ENCODE measurements around the gene TSEN54. TPM values are rescaled to one million over a fixed set of nuclear protein-coding genes. Genes with fewer than 3 reads are reported as not detected.
"Not testable (repeated sequence)": the region's sequence is repeated elsewhere in the genome, so short reads cannot be mapped to it uniquely, and the experiment has no call there.

Gene TSEN54
- total RNA-seq, 5 donors from 2014 or later (not counting 1 experiment from before 2014, with no cell fraction given): 54.9 to 94.7 (median 67.6) TPM

GRCh38 chr17:75474736-75475135, 41.6 kb upstream of the TSEN54 start:
- H3K4me1 Mint-ChIP-seq: peaks cover 0 to 5% (median 0%) of the 10 kb centered on the region in 3 donors
- ChIA-PET POLR2A (interaction anchor here in 1 of 2 donors (0.6 kb wide), 2 partner anchors 10 to 50 kb away, joined by 3 to 7 read pairs; no protein-coding TSS in a partner anchor), CTCF (interaction anchor here in 1 of 2 donors (0.6 kb wide), 1 partner anchor 169 kb away, joined by 4 read pairs; no protein-coding TSS in a partner anchor)
- no peak for ATAC-seq (replicated peaks in 1 of 4)
- no peak overlapping the region for H3K27ac Mint-ChIP-seq
- no peak overlapping the region for H3K4me3 Mint-ChIP-seq
- peaks cover 0 to 32% of the 10 kb centered on the region in 2 donors for H3K36me3 ChIP-seq (ENCODE audit: control insufficient read depth in 2 of 2, extremely low read depth in 1 of 2, insufficient read depth in 1 of 2, low read length in 1 of 2)
- no peaks in the 10 kb centered on the region for H3K9me3 ChIP-seq
- H3K36me3 Mint-ChIP-seq: peaks cover 16% of the 10 kb centered on the region
- WGBS (ENCODE audit: insufficient coverage): 90% methylated on average over 2 of the region's 6 CpGs
- H3K27ac ChIP-seq (ENCODE audit: low read length): no peak overlapping the region
- no peak overlapping the region for H3K4me3 ChIP-seq (ENCODE audit: control insufficient read depth in 1 of 2, extremely low read depth in 1 of 2, low read length in 1 of 2)
- no peaks in the 10 kb centered on the region for H3K27me3 Mint-ChIP-seq
- no peaks in the 10 kb centered on the region for H3K4me1 ChIP-seq (ENCODE audit: control insufficient read depth in 1 of 2, extremely low read depth in 1 of 2, insufficient read depth in 2 of 2, low read length in 2 of 2)
- H3K9me3 Mint-ChIP-seq: no peaks in the 10 kb centered on the region
- no peak for DNase-seq
- no peaks in the 10 kb centered on the region for H3K27me3 ChIP-seq (replicated peaks in 1 of 2; ENCODE audit: control insufficient read depth in 2 of 2, extremely low read depth in 1 of 2, insufficient read depth in 2 of 2, low read length in 1 of 2)

- ATAC-seq (replicated peaks in 1 of 4): no peak
- H3K36me3 Mint-ChIP-seq: peaks cover 16% of the 10 kb centered on the region
Measured at GRCh38 chr17:75475144-75475835, 41.0 kb upstream of the TSEN54 start.

DNA sequence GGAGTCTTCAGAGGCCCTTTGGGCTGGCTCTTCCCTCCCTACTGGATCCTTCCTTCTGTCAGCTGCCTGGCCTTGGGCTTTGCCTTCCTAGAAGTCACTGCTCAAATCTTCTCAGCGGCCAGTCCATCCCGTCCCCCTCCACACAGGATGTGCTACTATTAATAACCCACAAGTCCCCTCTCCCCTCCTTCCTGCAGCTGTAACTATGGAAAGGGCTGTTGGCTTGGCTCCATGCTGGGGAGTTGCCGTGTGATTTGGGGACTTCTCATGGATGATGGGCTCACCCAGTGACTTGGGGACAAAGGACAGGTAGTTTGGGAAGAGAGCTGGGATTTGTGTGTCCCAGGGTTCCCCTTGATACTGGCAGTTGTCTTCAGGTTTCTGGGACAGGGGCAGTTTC, 40.5 kb upstream of the TSEN54 start:
- Histone ChIP-seq H3K4me1 (ENCODE audit: control insufficient read depth in 1 of 2, extremely low read depth in 1 of 2, insufficient read depth in 2 of 2, low read length in 2 of 2) (no peaks in the 10 kb centered on the region), H3K4me3 (ENCODE audit: control insufficient read depth in 1 of 2, extremely low read depth in 1 of 2, low read length in 1 of 2) (no peak overlapping the region), H3K9me3 (no peaks in the 10 kb centered on the region), H3K27ac (ENCODE audit: low read length) (no peak overlapping the region), H3K27me3 (replicated peaks in 1 of 2; ENCODE audit: control insufficient read depth in 2 of 2, extremely low read depth in 1 of 2, insufficient read depth in 2 of 2, low read length in 1 of 2) (no peaks in the 10 kb centered on the region), H3K36me3 (ENCODE audit: control insufficient read depth in 2 of 2, extremely low read depth in 1 of 2, insufficient read depth in 1 of 2, low read length in 1 of 2) (peaks cover 0 to 32% of the 10 kb centered on the region in 2 donors)
- H3K27me3 Mint-ChIP-seq: no peaks in the 10 kb centered on the region
- H3K36me3 Mint-ChIP-seq: peaks cover 16% of the 10 kb centered on the region
- POLR2A ChIA-PET: interaction anchor here in 1 of 2 donors (0.6 kb wide), 1 partner anchor 120 kb away, joined by 9 read pairs; no protein-coding TSS in a partner anchor
- peaks cover 0 to 5% (median 4%) of the 10 kb centered on the region in 3 donors for H3K4me1 Mint-ChIP-seq
- CTCF ChIA-PET: no interaction called here
- ATAC-seq (replicated peaks in 1 of 4): no peak
- H3K9me3 Mint-ChIP-seq: no peaks in the 10 kb centered on the region
- no peak overlapping the region for H3K4me3 Mint-ChIP-seq
- DNase-seq: no peak
- no CpG with 5 or more reads among the region's 3 CpGs for WGBS (ENCODE audit: insufficient coverage)
- no peak overlapping the region for H3K27ac Mint-ChIP-seq

More at GRCh38 chr17:75475144-75475835, 41.0 kb upstream of the TSEN54 start:
- Histone ChIP-seq H3K27me3 (replicated peaks in 1 of 2; ENCODE audit: control insufficient read depth in 2 of 2, extremely low read depth in 1 of 2, insufficient read depth in 2 of 2, low read length in 1 of 2) (no peaks in the 10 kb centered on the region), H3K9me3 (no peaks in the 10 kb centered on the region), H3K27ac (ENCODE audit: low read length) (no peak overlapping the region), H3K4me3 (ENCODE audit: control insufficient read depth in 1 of 2, extremely low read depth in 1 of 2, low read length in 1 of 2) (no peak overlapping the region), H3K36me3 (ENCODE audit: control insufficient read depth in 2 of 2, extremely low read depth in 1 of 2, insufficient read depth in 1 of 2, low read length in 1 of 2) (peaks cover 0 to 32% of the 10 kb centered on the region in 2 donors), H3K4me1 (ENCODE audit: control insufficient read depth in 1 of 2, extremely low read depth in 1 of 2, insufficient read depth in 2 of 2, low read length in 2 of 2) (no peaks in the 10 kb centered on the region)
- Mint-ChIP-seq H3K4me3 (no peak overlapping the region), H3K27ac (no peak overlapping the region), H3K4me1 (peaks cover 0 to 5% (median 0%) of the 10 kb centered on the region in 3 donors), H3K9me3 (no peaks in the 10 kb centered on the region), H3K27me3 (no peaks in the 10 kb centered on the region)
- WGBS (ENCODE audit: insufficient coverage): 97% methylated on average over 9 of the region's 13 CpGs
- POLR2A ChIA-PET: interaction anchor here in 1 of 2 donors (0.6 kb wide), 2 partner anchors 11 to 51 kb away, joined by 3 to 7 read pairs; no protein-coding TSS in a partner anchor
- no peak for DNase-seq
- CTCF ChIA-PET: interaction anchor here in 1 of 2 donors (0.6 kb wide), 1 partner anchor 170 kb away, joined by 4 read pairs; no protein-coding TSS in a partner anchor

GRCh38 chr17:75476271-75476671, 40.1 kb upstream of the TSEN54 start:
- H3K36me3 ChIP-seq (ENCODE audit: control insufficient read depth in 2 of 2, extremely low read depth in 1 of 2, insufficient read depth in 1 of 2, low read length in 1 of 2): peaks cover 0 to 32% of the 10 kb centered on the region in 2 donors
- Mint-ChIP-seq H3K4me3 (no peak overlapping the region), H3K9me3 (no peaks in the 10 kb centered on the region), H3K27ac (no peak overlapping the region), H3K4me1 (peaks cover 0 to 5% (median 4%) of the 10 kb centered on the region in 3 donors), H3K27me3 (no peaks in the 10 kb centered on the region), H3K36me3 (peaks cover 16% of the 10 kb centered on the region)
- H3K4me3 ChIP-seq (ENCODE audit: control insufficient read depth in 1 of 2, extremely low read depth in 1 of 2, low read length in 1 of 2): no peak overlapping the region
- H3K4me1 ChIP-seq (ENCODE audit: control insufficient read depth in 1 of 2, extremely low read depth in 1 of 2, insufficient read depth in 2 of 2, low read length in 2 of 2): no peaks in the 10 kb centered on the region
- no peak overlapping the region for H3K27ac ChIP-seq (ENCODE audit: low read length)
- no peaks in the 10 kb centered on the region for H3K27me3 ChIP-seq (replicated peaks in 1 of 2; ENCODE audit: control insufficient read depth in 2 of 2, extremely low read depth in 1 of 2, insufficient read depth in 2 of 2, low read length in 1 of 2)
- ChIA-PET CTCF (interaction anchor here in 1 of 2 donors (0.6 kb wide), 1 partner anchor 376 kb away, joined by 3 read pairs; no protein-coding TSS in a partner anchor), POLR2A (interaction anchor here in 1 of 2 donors (0.6 kb wide), 1 partner anchor 120 kb away, joined by 9 read pairs; no protein-coding TSS in a partner anchor)
- ATAC-seq (replicated peaks in 1 of 4) (no peak), DNase-seq (no peak)
- no peaks in the 10 kb centered on the region for H3K9me3 ChIP-seq
- 100% methylated on average over 2 of the region's 8 CpGs for WGBS (ENCODE audit: insufficient coverage)

DNA sequence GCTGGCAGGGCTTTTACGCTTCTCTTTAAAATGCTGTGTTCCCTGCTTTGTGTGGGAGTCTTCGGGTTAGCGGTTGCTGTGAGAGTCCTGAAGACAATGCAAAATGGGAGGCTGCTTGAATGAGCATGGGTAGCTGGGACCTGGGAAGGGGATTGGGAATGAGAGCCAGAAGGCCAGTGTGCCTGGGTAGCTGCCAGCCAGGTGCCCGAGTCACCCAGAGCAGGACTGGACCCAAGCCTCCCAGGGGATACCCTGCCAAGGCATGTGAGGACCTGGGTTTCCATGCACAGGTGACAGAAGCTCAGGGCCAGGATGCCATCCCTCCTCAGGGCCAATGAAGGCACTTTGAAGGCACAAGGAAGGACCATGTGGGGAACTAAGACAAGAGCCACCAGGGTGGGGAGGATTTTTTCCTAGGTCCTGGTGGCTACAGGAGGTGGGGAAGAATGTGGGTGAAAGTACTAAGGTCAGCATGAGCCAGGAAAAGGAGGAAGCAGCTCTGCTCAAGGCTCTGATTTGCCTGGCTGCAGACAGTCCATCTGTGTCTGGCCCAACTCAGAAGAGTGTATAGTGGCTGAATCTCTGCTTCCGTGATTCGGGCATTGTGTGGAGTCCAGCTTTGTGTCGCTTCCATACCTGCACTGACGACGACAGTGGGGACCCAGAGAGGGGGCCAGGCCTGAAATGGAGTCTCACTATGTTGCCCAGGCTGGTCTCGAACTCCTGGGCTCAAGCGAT, 39.4 kb upstream of the TSEN54 start:
- Histone ChIP-seq H3K9me3 (no peaks in the 10 kb centered on the region), H3K27me3 (replicated peaks in 1 of 2; ENCODE audit: control insufficient read depth in 2 of 2, extremely low read depth in 1 of 2, insufficient read depth in 2 of 2, low read length in 1 of 2) (no peaks in the 10 kb centered on the region), H3K4me1 (ENCODE audit: control insufficient read depth in 1 of 2, extremely low read depth in 1 of 2, insufficient read depth in 2 of 2, low read length in 2 of 2) (no peaks in the 10 kb centered on the region), H3K27ac (ENCODE audit: low read length) (no peak overlapping the region), H3K4me3 (ENCODE audit: control insufficient read depth in 1 of 2, extremely low read depth in 1 of 2, low read length in 1 of 2) (no peak overlapping the region), H3K36me3 (ENCODE audit: control insufficient read depth in 2 of 2, extremely low read depth in 1 of 2, insufficient read depth in 1 of 2, low read length in 1 of 2) (peaks cover 0 to 29% of the 10 kb centered on the region in 2 donors)
- H3K9me3 Mint-ChIP-seq: no peaks in the 10 kb centered on the region
- ChIA-PET CTCF (interaction anchor here in 1 of 2 donors (0.5 to 0.7 kb wide), 3 partner anchors 73 to 1307 kb away, joined by 3 to 7 read pairs (median 3); no protein-coding TSS in a partner anchor), POLR2A (no interaction called here)
- H3K4me1 Mint-ChIP-seq: peaks cover 0 to 5% (median 4%) of the 10 kb centered on the region in 3 donors
- WGBS (ENCODE audit: insufficient coverage): 88% methylated on average over 10 of the region's 11 CpGs
- DNase-seq: no peak
- no peak for ATAC-seq (replicated peaks in 1 of 4)
- no peaks in the 10 kb centered on the region for H3K27me3 Mint-ChIP-seq
- H3K4me3 Mint-ChIP-seq: no peak overlapping the region
- H3K36me3 Mint-ChIP-seq: peaks cover 13% of the 10 kb centered on the region
- H3K27ac Mint-ChIP-seq: no peak overlapping the region

GRCh38 chr17:75477490-75477862, 38.9 kb upstream of the TSEN54 start:
- H3K9me3 Mint-ChIP-seq; DNase-seq; H3K4me1 ChIP-seq (ENCODE audit: control insufficient read depth in 1 of 2, extremely low read depth in 1 of 2, insufficient read depth in 2 of 2, low read length in 2 of 2); H3K27ac ChIP-seq (ENCODE audit: low read length); H3K27me3 Mint-ChIP-seq; POLR2A ChIA-PET; H3K36me3 Mint-ChIP-seq; H3K4me3 ChIP-seq (ENCODE audit: control insufficient read depth in 1 of 2, extremely low read depth in 1 of 2, low read length in 1 of 2); H3K9me3 ChIP-seq; ATAC-seq (replicated peaks in 1 of 4); H3K4me3 Mint-ChIP-seq; H3K4me1 Mint-ChIP-seq; H3K27ac Mint-ChIP-seq; H3K27me3 ChIP-seq (replicated peaks in 1 of 2; ENCODE audit: control insufficient read depth in 2 of 2, extremely low read depth in 1 of 2, insufficient read depth in 2 of 2, low read length in 1 of 2): not testable (repeated sequence)
- 95% methylated on average over 11 of the region's 11 CpGs for WGBS (ENCODE audit: insufficient coverage)
- H3K36me3 ChIP-seq (ENCODE audit: control insufficient read depth in 2 of 2, extremely low read depth in 1 of 2, insufficient read depth in 1 of 2, low read length in 1 of 2): peaks cover 0 to 23% of the 10 kb centered on the region in 2 donors
- CTCF ChIA-PET: interaction anchor here in 1 of 2 donors (0.5 to 0.7 kb wide), 2 partner anchors 72 to 1307 kb away, joined by 3 to 7 read pairs; no protein-coding TSS in a partner anchor

All from T-cell (primary cell).